Stimulated activated CD4-positive, alpha-beta T cell treated with anti-CD3 and anti-CD28 coated beads, Interleukin-4, amount 100 ng/mL, for 1 hour (primary cell): ENCODE data around the gene TGIF2LY.
"Not testable (repeated sequence)": the region's sequence is repeated elsewhere in the genome, so short reads cannot be mapped to it uniquely, and the experiment has no call there.

Experiments used
- DNase-seq: peaks from one replicate; pipeline ENCODE4 v3.0.0-alpha.2; 2020

Gene TGIF2LY

DNA sequence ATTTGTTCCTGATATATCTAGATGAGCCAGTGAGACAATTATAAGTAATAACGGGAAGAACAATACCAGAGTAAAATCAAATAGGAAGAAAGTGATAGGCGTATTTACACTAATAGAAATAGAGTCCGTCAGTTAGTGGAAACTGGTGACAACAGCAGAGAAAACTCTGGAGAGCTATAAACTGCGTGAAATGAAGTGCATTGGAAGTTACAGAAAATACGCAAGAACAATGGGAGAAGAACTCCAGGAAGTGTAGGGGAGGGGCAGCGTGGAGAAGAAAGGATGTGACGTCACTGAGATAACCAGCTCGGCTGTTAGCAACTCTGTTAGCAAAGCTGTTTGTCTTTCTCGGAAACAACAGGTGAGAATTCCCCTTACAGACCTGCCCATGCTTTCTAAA is at the start of gene TGIF2LY:
TSS of gene TGIF2LY (plus strand) at position 301 of the 400 bp plus-strand sequence. CDS start 178 bp downstream, outside the sequence.
- not testable (repeated sequence) for DNase-seq
